ENCODE measurements around the gene VEZF1. TPM values are rescaled to one million over a fixed set of nuclear protein-coding genes. Genes with fewer than 3 reads are reported as not detected.

The VEZF1 gene
- total RNA-seq, 1 donor from 2014 or later, result 48.0 TPM

DNA sequence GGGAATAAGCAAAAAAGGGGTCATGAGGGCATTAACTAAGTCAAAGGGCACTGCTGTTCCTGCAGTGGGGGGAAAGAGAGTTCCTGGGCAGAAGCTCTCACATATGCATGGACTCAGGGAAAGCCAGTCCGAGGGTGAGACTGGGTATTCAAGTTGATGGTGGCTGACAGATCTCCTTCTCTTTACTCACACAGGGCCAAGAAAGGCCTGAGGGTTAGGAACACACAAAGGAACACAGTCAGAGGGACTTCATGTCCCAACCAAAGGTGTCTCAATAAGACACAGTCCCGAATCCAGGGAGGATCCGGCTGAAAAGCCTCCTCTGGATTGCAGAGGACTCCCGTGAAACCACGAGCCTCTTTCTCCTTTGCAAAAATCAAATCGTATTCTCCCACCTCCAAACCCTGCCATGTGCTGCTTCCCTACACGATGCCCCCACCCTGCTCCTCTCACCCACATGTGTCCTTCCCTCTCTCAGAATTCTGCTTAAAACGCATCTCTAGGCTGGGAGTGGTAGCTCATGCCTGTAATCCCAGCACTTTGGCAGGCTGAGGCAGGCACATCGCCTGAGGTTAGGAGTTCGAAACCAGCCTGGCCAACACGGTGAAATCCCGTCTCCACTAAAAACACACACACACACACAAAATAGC, 56.4 kb downstream of the VEZF1 start:
- intact Hi-C loops (cut with micrococcal nuclease), result no loop called here

DNA sequence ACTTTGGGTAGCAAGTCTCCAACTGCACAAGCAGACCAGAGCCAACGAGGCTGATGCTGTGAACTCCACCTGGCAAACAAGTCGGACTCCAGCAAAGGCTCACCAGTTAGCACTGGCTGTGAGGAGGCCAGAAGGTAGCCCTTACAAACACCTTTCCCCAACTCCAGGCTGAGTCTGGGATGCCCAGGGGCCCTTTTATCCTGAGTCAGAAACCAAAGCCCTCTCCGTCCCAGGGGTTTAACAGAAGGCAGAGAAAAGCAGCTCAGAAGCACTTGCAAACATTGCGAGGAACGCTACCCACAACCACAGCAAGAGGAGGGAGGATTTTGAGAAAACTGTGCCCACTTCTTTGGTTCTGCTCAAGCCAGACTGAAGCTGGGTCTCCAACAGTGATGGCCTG, 57.8 kb downstream of the VEZF1 start:
- intact Hi-C loops (cut with micrococcal nuclease), result no loop called here

DNA sequence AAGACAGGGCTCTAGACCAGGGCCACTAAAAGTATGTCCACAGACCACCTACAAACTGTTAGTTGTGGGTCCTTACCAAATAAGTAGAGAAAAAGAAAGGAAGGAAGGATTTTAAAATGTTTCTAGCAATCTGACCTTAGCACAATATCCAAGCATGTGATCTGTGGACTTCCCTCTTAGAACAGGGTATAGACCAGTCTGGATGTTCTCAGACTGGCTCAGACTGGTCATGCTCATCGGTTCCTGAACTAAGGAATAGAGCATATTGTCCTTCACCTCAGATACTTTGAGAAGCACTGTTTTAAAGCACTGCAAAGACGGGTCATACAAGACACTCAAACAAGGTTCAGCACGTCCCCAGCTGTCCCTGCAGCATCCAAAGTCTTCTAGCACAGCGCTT, 58.7 kb downstream of the VEZF1 start:
- intact Hi-C loops (cut with micrococcal nuclease), result no loop called here

DNA sequence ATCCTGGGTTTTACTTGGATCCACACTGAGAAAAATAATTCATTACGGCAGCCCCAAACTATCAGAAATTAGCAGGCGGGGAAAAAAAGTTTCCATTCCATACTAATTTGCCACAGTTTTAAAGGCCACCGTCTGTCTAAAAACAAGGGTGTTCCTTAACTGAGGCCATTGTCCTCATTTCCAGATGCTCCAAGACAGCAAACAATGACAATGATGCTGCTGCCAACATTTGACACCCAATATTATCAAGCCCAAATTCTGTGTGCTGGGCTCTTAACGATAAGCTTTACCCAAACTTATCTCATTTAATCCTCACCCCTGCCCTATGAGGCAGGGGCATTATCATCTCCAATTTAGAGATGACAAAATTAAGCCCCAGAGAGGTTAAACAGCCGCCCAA, 59.1 kb downstream of the VEZF1 start:
- intact Hi-C loops (cut with micrococcal nuclease), result no loop called here

DNA sequence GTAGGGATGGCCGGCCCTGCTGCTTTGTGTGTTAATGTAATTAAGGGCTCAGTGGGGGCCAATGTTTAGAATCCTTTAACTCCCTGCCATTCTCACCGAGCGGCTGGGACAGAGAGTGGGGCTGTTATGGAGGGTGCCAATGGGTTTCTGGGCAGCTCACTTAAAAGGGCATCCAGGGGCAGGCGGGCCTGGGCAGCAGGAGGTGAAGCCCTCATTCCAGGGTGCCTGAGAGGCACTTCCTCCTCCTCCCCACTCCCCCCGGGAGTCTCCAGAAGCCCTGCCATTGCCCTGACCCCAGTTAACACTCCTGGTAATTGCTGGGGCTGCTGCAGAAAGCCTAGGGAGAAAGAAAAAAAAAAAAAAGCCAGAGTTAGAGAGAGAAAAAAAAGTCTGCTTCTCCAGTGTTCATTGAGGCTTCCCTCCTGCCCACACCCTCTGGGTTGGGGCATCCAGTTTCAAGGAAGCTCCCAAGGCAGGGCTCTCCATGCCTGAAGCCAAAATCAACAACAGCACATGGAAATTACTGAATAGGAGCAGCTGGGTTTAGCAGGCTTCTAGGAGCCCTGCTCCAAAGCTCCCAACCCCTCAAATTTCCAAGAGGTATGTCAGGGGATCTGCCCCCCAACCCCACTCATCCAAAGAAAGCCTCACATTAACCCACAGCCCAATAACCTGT, 60.9 kb downstream of the VEZF1 start:
- intact Hi-C loops (cut with micrococcal nuclease), result no loop called here

DNA sequence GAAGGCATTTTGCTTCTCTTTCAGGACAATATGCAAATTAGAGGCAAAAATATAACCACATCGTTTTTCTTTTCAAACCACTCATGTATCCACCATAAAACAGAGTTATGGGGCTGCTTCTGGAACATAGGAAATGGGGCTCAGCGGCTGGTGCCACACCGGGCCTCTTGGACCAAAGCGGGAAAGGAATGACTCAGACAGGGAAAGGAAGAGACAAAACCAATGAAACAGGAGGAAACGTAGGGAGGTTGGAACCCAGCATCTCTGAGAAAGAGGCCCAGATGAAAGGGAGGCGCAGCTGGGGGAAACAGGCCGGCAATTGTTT, 61.4 kb downstream of the VEZF1 start:
- intact Hi-C loops (cut with micrococcal nuclease), result no loop called here

DNA sequence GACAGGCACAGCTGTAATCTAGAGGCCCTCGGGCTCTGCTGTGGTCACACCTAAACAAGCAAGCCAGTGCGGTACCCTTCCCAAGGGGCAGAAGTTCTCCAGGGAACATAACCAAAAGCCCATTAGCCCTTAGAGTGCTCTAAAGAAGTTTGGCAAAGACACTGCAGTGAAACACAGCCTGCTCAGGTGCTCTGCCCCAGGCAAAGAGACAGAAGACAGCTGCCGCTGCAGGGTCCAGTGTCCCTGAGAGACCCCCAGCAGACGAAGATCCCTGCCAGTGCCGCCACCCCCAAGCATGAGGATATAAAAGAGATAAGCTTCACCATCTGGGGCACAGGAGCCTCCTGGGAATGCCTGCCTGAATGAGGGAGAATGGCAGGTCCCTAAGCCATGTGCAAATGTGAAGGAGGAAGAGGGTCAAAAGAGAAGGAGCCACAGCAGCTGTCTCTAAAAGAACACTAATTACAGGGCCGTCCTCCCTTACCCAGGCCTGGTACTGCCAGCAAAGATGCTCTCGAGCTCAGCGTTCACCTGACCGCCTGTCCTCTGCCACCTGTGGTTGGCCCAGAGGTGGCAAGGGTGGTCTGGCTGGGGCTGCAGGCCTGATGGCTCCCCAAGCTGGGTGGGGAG, 62.6 kb downstream of the VEZF1 start:
- intact Hi-C loops (cut with micrococcal nuclease), result no loop called here

DNA sequence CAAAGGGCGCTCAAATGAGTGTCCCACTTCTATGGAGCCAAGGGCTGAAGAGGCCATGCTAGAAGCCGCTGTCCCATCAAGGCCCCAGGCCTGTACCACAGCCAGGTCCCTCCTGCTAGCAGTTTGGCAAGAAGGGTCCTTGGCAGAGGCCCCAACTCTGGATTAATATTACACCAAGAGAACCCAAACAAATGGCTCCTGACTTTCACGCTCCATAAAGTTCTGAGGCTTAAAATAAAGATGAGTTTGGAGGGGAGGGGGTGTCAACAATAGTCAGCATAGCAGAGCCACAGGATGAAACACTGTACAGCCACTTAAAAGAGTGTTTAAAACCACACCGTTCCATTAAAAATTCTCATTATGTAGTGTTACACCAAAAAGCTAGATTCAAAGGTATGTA, 63.4 kb downstream of the VEZF1 start:
- intact Hi-C loops (cut with micrococcal nuclease), result no loop called here

Other genes with a start within 250 kb of the VEZF1 start
- not detected in 2 replicates for gene CCDC182, start 243.0 kb downstream of the VEZF1 start, total RNA-seq
- gene MRPS23, start 138.2 kb downstream of the VEZF1 start, total RNA-seq, result 41.0 and 44.6 TPM in 2 replicates
- 0.09 and 0.25 TPM in 2 replicates for gene CUEDC1, start 32.8 kb downstream of the VEZF1 start, total RNA-seq
- gene SRSF1, start 19.0 kb upstream of the VEZF1 start, total RNA-seq, result 417 and 421 TPM in 2 replicates
- 34.9 and 35.8 TPM in 2 replicates for gene DYNLL2, start 95.2 kb upstream of the VEZF1 start, total RNA-seq
- gene OR4D1, start 160.1 kb upstream of the VEZF1 start, total RNA-seq, result 0.27 and 0.34 TPM in 2 replicates
- gene OR4D2, start 178.7 kb upstream of the VEZF1 start, total RNA-seq, result not detected in 2 replicates
- not detected in 2 replicates for gene EPX, start 204.5 kb upstream of the VEZF1 start, total RNA-seq
- gene MKS1, start 231.0 kb upstream of the VEZF1 start, total RNA-seq, result 17.9 and 20.2 TPM in 2 replicates

Measured in T-helper 2 cell treated with Interferon-gamma antibody and Interleukin-4, amounts not matched to agents 100 ng/mL and 5 ng/mL, for 36 hours (primary cell).